C4-2B (cell line): ENCODE measurements around the gene MYO7A.

ENCODE experiments used
- ZFX ChIP-seq: fragments of 450-650 bp; IDR thresholded peaks from 2 replicates; pipeline ENCODE4 v1.6.1; 2017
- TF ChIP-seq, protein P1 (sequence below): fragments of 450-650 bp; conservative IDR thresholded peaks from 2 replicates; pipeline ENCODE4 v1.5.1; 2017; ENCODE audit warnings: mild to moderate bottlenecking

- TF ChIP-seq, protein P1, sequence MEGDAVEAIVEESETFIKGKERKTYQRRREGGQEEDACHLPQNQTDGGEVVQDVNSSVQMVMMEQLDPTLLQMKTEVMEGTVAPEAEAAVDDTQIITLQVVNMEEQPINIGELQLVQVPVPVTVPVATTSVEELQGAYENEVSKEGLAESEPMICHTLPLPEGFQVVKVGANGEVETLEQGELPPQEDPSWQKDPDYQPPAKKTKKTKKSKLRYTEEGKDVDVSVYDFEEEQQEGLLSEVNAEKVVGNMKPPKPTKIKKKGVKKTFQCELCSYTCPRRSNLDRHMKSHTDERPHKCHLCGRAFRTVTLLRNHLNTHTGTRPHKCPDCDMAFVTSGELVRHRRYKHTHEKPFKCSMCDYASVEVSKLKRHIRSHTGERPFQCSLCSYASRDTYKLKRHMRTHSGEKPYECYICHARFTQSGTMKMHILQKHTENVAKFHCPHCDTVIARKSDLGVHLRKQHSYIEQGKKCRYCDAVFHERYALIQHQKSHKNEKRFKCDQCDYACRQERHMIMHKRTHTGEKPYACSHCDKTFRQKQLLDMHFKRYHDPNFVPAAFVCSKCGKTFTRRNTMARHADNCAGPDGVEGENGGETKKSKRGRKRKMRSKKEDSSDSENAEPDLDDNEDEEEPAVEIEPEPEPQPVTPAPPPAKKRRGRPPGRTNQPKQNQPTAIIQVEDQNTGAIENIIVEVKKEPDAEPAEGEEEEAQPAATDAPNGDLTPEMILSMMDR, result no peak
- TF ChIP-seq ZFX, result no peak
Observed at GRCh38 chr11:77174559-77174958, 46.5 kb downstream of the MYO7A start.
